ENCODE results near the gene GNAT3.

The GNAT3 gene

GRCh38 chr7:80415522-80415921, 96.3 kb downstream of the GNAT3 start:
- Histone ChIP-seq H3K27me3 (ENCODE audit: control insufficient read depth in 3 of 3, insufficient read depth in 3 of 3, low read depth in 1 of 3, low read length in 3 of 3) (no peaks in the 10 kb centered on the region), H3K4me3 (ENCODE audit: low read length in 2 of 2) (no peak overlapping the region), H4K91ac (ENCODE audit: low read depth, low read length, poor library complexity) (no peak overlapping the region), H2AK5ac (ENCODE audit: low read depth, low read length) (no peak overlapping the region), H3K18ac (ENCODE audit: low read length) (no peak overlapping the region), H4K8ac (ENCODE audit: low read depth, low read length) (no peak overlapping the region), H2BK15ac (ENCODE audit: low read length) (no peak overlapping the region), H3K4me1 (ENCODE audit: control insufficient read depth in 2 of 2, insufficient read depth in 1 of 2, low read depth in 1 of 2, low read length in 2 of 2) (no peaks in the 10 kb centered on the region), H2BK12ac (ENCODE audit: low read length) (no peak overlapping the region), H2AFZ (ENCODE audit: low read length) (no peak overlapping the region), H3K23ac (ENCODE audit: low read depth, low read length, poor library complexity) (no peak overlapping the region), H3K14ac (ENCODE audit: low read length) (no peak overlapping the region), H3K4me2 (ENCODE audit: insufficient read depth, low read length, poor library complexity, severe bottlenecking) (no peak overlapping the region), H3K27ac (replicated peaks; ENCODE audit: low read length) (no peak overlapping the region), H3K36me3 (replicated peaks in 1 of 2; ENCODE audit: control insufficient read depth in 2 of 2, insufficient read depth in 2 of 2, low read length in 2 of 2) (no peaks in the 10 kb centered on the region), H2BK5ac (ENCODE audit: low read length) (no peak overlapping the region), H3K9ac (ENCODE audit: low read depth, low read length, poor library complexity) (no peak overlapping the region), H3K79me1 (ENCODE audit: low read depth, low read length) (no peaks in the 10 kb centered on the region), H2BK120ac (ENCODE audit: low read depth, low read length) (no peak overlapping the region), H3K9me3 (replicated peaks in 1 of 2; ENCODE audit: control insufficient read depth in 2 of 2, insufficient read depth in 1 of 2, low read depth in 1 of 2, low read length in 2 of 2) (no peaks in the 10 kb centered on the region), H3K4ac (ENCODE audit: low read length) (no peak overlapping the region)
- DNase-seq (ENCODE audit: low spot score) = no peak
- WGBS, 2 donors (ENCODE audit: extremely low coverage in 2 of 2, insufficient read length in 2 of 2, insufficient replicate concordance in 1 of 2) = no CpG with 5 or more reads among the region's 1 CpG

GRCh38 chr7:80415114-80415513, 96.8 kb downstream of the GNAT3 start:
- Histone ChIP-seq H3K4me2 (ENCODE audit: insufficient read depth, low read length, poor library complexity, severe bottlenecking) (no peak overlapping the region), H3K79me1 (ENCODE audit: low read depth, low read length) (no peaks in the 10 kb centered on the region), H3K14ac (ENCODE audit: low read length) (no peak overlapping the region), H2AK5ac (ENCODE audit: low read depth, low read length) (no peak overlapping the region), H2BK15ac (ENCODE audit: low read length) (no peak overlapping the region), H3K9me3 (replicated peaks in 1 of 2; ENCODE audit: control insufficient read depth in 2 of 2, insufficient read depth in 1 of 2, low read depth in 1 of 2, low read length in 2 of 2) (no peaks in the 10 kb centered on the region), H4K91ac (ENCODE audit: low read depth, low read length, poor library complexity) (no peak overlapping the region), H2BK120ac (ENCODE audit: low read depth, low read length) (no peak overlapping the region), H3K23ac (ENCODE audit: low read depth, low read length, poor library complexity) (no peak overlapping the region), H3K27me3 (ENCODE audit: control insufficient read depth in 3 of 3, insufficient read depth in 3 of 3, low read depth in 1 of 3, low read length in 3 of 3) (no peaks in the 10 kb centered on the region), H2BK12ac (ENCODE audit: low read length) (no peak overlapping the region), H2AFZ (ENCODE audit: low read length) (no peak overlapping the region), H3K18ac (ENCODE audit: low read length) (no peak overlapping the region), H3K27ac (replicated peaks; ENCODE audit: low read length) (no peak overlapping the region), H3K36me3 (replicated peaks in 1 of 2; ENCODE audit: control insufficient read depth in 2 of 2, insufficient read depth in 2 of 2, low read length in 2 of 2) (no peaks in the 10 kb centered on the region), H3K4me3 (ENCODE audit: low read length in 2 of 2) (no peak overlapping the region), H4K8ac (ENCODE audit: low read depth, low read length) (no peak overlapping the region), H3K4ac (ENCODE audit: low read length) (no peak overlapping the region), H2BK5ac (ENCODE audit: low read length) (no peak overlapping the region), H3K4me1 (ENCODE audit: control insufficient read depth in 2 of 2, insufficient read depth in 1 of 2, low read depth in 1 of 2, low read length in 2 of 2) (no peaks in the 10 kb centered on the region), H3K9ac (ENCODE audit: low read depth, low read length, poor library complexity) (no peak overlapping the region)
- no peak for DNase-seq (ENCODE audit: low spot score)
- WGBS, 2 donors (ENCODE audit: extremely low coverage in 2 of 2, insufficient read length in 2 of 2, insufficient replicate concordance in 1 of 2) = no CpG with 5 or more reads among the region's 3 CpGs

DNA sequence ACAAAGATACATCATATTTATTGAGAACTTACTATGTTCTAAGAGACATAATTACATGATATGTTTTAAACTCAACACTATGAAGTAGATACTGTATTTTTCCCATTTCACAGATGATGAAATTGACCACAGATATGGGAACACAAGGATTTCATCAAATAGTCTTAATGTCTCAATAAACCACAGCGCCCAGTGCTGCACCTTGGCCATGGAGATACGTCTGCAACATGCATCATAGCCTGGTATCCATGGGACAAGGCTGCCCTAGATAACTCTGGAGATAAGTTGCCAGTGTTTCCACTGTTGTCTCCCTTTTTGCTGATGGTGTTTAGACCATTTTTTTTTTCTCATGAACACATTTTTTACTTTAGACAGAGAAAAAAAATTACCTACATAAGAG, 97.5 kb downstream of the GNAT3 start:
- Histone ChIP-seq H3K79me1 (ENCODE audit: low read depth, low read length) (no peaks in the 10 kb centered on the region), H4K8ac (ENCODE audit: low read depth, low read length) (no peak overlapping the region), H3K9ac (ENCODE audit: low read depth, low read length, poor library complexity) (no peak overlapping the region), H3K9me3 (replicated peaks in 1 of 2; ENCODE audit: control insufficient read depth in 2 of 2, insufficient read depth in 1 of 2, low read depth in 1 of 2, low read length in 2 of 2) (no peaks in the 10 kb centered on the region), H2AFZ (ENCODE audit: low read length) (no peak overlapping the region), H2BK120ac (ENCODE audit: low read depth, low read length) (no peak overlapping the region), H3K36me3 (replicated peaks in 1 of 2; ENCODE audit: control insufficient read depth in 2 of 2, insufficient read depth in 2 of 2, low read length in 2 of 2) (no peaks in the 10 kb centered on the region), H3K4me1 (ENCODE audit: control insufficient read depth in 2 of 2, insufficient read depth in 1 of 2, low read depth in 1 of 2, low read length in 2 of 2) (no peaks in the 10 kb centered on the region), H3K4me2 (ENCODE audit: insufficient read depth, low read length, poor library complexity, severe bottlenecking) (no peak overlapping the region), H3K18ac (ENCODE audit: low read length) (no peak overlapping the region), H3K27ac (replicated peaks; ENCODE audit: low read length) (no peak overlapping the region), H3K4me3 (ENCODE audit: low read length in 2 of 2) (no peak overlapping the region), H3K14ac (ENCODE audit: low read length) (no peak overlapping the region), H3K23ac (ENCODE audit: low read depth, low read length, poor library complexity) (no peak overlapping the region), H2BK12ac (ENCODE audit: low read length) (no peak overlapping the region), H3K4ac (ENCODE audit: low read length) (no peak overlapping the region), H2AK5ac (ENCODE audit: low read depth, low read length) (no peak overlapping the region), H2BK5ac (ENCODE audit: low read length) (no peak overlapping the region), H4K91ac (ENCODE audit: low read depth, low read length, poor library complexity) (no peak overlapping the region), H2BK15ac (ENCODE audit: low read length) (no peak overlapping the region), H3K27me3 (ENCODE audit: control insufficient read depth in 3 of 3, insufficient read depth in 3 of 3, low read depth in 1 of 3, low read length in 3 of 3) (no peaks in the 10 kb centered on the region)
- no CpG with 5 or more reads among the region's 2 CpGs for WGBS, 2 donors (ENCODE audit: extremely low coverage in 2 of 2, insufficient read length in 2 of 2, insufficient replicate concordance in 1 of 2)
- no peak for DNase-seq (ENCODE audit: low spot score)

- Histone ChIP-seq H3K9me3 (replicated peaks in 1 of 2; ENCODE audit: control insufficient read depth in 2 of 2, insufficient read depth in 1 of 2, low read depth in 1 of 2, low read length in 2 of 2) (no peaks in the 10 kb centered on the region), H3K4me3 (ENCODE audit: low read length in 2 of 2) (no peak overlapping the region), H3K79me1 (ENCODE audit: low read depth, low read length) (no peaks in the 10 kb centered on the region), H2BK12ac (ENCODE audit: low read length) (no peak overlapping the region), H3K4me1 (ENCODE audit: control insufficient read depth in 2 of 2, insufficient read depth in 1 of 2, low read depth in 1 of 2, low read length in 2 of 2) (no peaks in the 10 kb centered on the region), H2BK15ac (ENCODE audit: low read length) (no peak overlapping the region), H3K36me3 (replicated peaks in 1 of 2; ENCODE audit: control insufficient read depth in 2 of 2, insufficient read depth in 2 of 2, low read length in 2 of 2) (no peaks in the 10 kb centered on the region), H2BK120ac (ENCODE audit: low read depth, low read length) (no peak overlapping the region), H2AK5ac (ENCODE audit: low read depth, low read length) (no peak overlapping the region), H4K8ac (ENCODE audit: low read depth, low read length) (no peak overlapping the region), H2BK5ac (ENCODE audit: low read length) (no peak overlapping the region), H3K14ac (ENCODE audit: low read length) (no peak overlapping the region), H3K9ac (ENCODE audit: low read depth, low read length, poor library complexity) (no peak overlapping the region), H3K4ac (ENCODE audit: low read length) (no peak overlapping the region), H3K23ac (ENCODE audit: low read depth, low read length, poor library complexity) (no peak overlapping the region), H3K27ac (replicated peaks; ENCODE audit: low read length) (no peak overlapping the region), H4K91ac (ENCODE audit: low read depth, low read length, poor library complexity) (no peak overlapping the region), H3K18ac (ENCODE audit: low read length) (no peak overlapping the region), H3K4me2 (ENCODE audit: insufficient read depth, low read length, poor library complexity, severe bottlenecking) (no peak overlapping the region), H2AFZ (ENCODE audit: low read length) (no peak overlapping the region), H3K27me3 (ENCODE audit: control insufficient read depth in 3 of 3, insufficient read depth in 3 of 3, low read depth in 1 of 3, low read length in 3 of 3) (no peaks in the 10 kb centered on the region)
- DNase-seq (ENCODE audit: low spot score) = no peak
- WGBS, 2 donors (ENCODE audit: extremely low coverage in 2 of 2, insufficient read length in 2 of 2, insufficient replicate concordance in 1 of 2) = no CpG with 5 or more reads among the region's 3 CpGs
Observed at GRCh38 chr7:80413383-80413945, 98.4 kb downstream of the GNAT3 start.

All from neuronal stem cell (in vitro differentiated cells).